ENCODE measurements around the gene GPHA2. TPM values are rescaled to one million over a fixed set of nuclear protein-coding genes. Genes with fewer than 3 reads are reported as not detected.

Gene GPHA2
- total and polyA plus RNA-seq, 10 of the 15 experiments (the other 5 are each of a cell fraction or from before 2014, with no cell fraction given) = not detected

GRCh38 chr11:64916040-64916774, 19.5 kb downstream of the GPHA2 start:
- ChIA-PET POLR2A (interaction anchor here (1.4 to 1.8 kb wide), 2 partner anchors 16 to 51 kb away, joined by 4 to 9 read pairs; no protein-coding TSS in a partner anchor), CTCF (interaction anchor here (0.7 to 1.7 kb wide), 4 partner anchors 68 to 216 kb away, joined by 3 to 6 read pairs (median 3); partner anchors contain the start of gene ZNHIT2), SMC1A (ENCODE audit: uncharacterized antibody, unreplicated experiment) (interaction anchor here (1.7 to 2.5 kb wide), 2 partner anchors 68 to 97 kb away, joined by 4 to 11 read pairs; no protein-coding TSS in a partner anchor), RAD21 (ENCODE audit: unreplicated experiment) (interaction anchor here (1.0 to 1.1 kb wide), 2 partner anchors 22 to 68 kb away, joined by 3 read pairs; no protein-coding TSS in a partner anchor)
- peaks cover 11% of the 10 kb centered on the region for H3K79me2 ChIP-seq (ENCODE audit: control insufficient read depth, insufficient read depth, low read length)
- peak; percentile 51 for ATAC-seq
- no peaks in the 10 kb centered on the region for H4K20me1 ChIP-seq (ENCODE audit: control insufficient read depth, insufficient read depth)
- H3K9me3 ChIP-seq (replicated peaks; ENCODE audit: control insufficient read depth, insufficient read depth, low read length) = no peaks in the 10 kb centered on the region
- peak overlapping the region; percentile 91 for H3K27ac ChIP-seq (ENCODE audit: control insufficient read depth, insufficient read depth)
- H3K27me3 ChIP-seq (replicated peaks in 1 of 2; ENCODE audit: control insufficient read depth in 2 of 2, insufficient read depth in 2 of 2, low read length in 1 of 2) = no peaks in the 10 kb centered on the region
- peak overlapping the region; percentile 94 for H3K4me2 ChIP-seq (ENCODE audit: control insufficient read depth, insufficient read depth)
- in situ Hi-C loops (cut with MboI) (no loop called here), intact Hi-C loops (cut with micrococcal nuclease; ENCODE audit: unreplicated experiment) (loop anchor here (5.0 kb wide), 1 partner anchor 196 kb away; the partner anchor contains the start of gene TM7SF2)
- H3K4me3 ChIP-seq = peak overlapping the region; percentile 86
- no peaks in the 10 kb centered on the region; a peak in 3 of 4 replicates for H3K36me3 ChIP-seq (ENCODE audit: control insufficient read depth in 2 of 2, insufficient read depth in 2 of 2, low read length in 1 of 2)
- H2AFZ ChIP-seq (ENCODE audit: control insufficient read depth, low read depth, low read length) = peak overlapping the region; percentile 60
- 13% methylated on average over 23 of the region's 23 CpGs for WGBS (ENCODE audit: insufficient coverage, insufficient replicate concordance, low lambda C conversion rate, missing lambda C conversion rate)
- H3K4me1 ChIP-seq (ENCODE audit: control insufficient read depth, insufficient read depth, low read length) = peaks cover 6% of the 10 kb centered on the region
- peak; percentile 74 for FAIRE-seq
- DNase-seq (ENCODE audit: low read depth, low spot score) = no peak
- BruUV-seq (replicated peaks) = no TSS peak
- peak overlapping the region; percentile 83 for H3K9ac ChIP-seq (ENCODE audit: control insufficient read depth, insufficient read depth, low read length)
- TF ChIP-seq IKZF2 (IDR thresholded peaks at IDR 0.05) = peak; percentile 53 to 67
- no peak for TF ChIP-seq CHD4 (IDR thresholded peaks at IDR 0.05)
- no peak for TF ChIP-seq SUPT20H (IDR thresholded peaks at IDR 0.05; ENCODE audit: borderline replicate concordance, control insufficient read depth, low read depth, low read length)
- no peak for TF ChIP-seq TCF7 (IDR thresholded peaks at IDR 0.05; ENCODE audit: borderline replicate concordance)
- TF ChIP-seq SMAD1 (IDR thresholded peaks at IDR 0.05; ENCODE audit: low read depth, partially characterized antibody) = no peak
- TF ChIP-seq, protein P1, sequence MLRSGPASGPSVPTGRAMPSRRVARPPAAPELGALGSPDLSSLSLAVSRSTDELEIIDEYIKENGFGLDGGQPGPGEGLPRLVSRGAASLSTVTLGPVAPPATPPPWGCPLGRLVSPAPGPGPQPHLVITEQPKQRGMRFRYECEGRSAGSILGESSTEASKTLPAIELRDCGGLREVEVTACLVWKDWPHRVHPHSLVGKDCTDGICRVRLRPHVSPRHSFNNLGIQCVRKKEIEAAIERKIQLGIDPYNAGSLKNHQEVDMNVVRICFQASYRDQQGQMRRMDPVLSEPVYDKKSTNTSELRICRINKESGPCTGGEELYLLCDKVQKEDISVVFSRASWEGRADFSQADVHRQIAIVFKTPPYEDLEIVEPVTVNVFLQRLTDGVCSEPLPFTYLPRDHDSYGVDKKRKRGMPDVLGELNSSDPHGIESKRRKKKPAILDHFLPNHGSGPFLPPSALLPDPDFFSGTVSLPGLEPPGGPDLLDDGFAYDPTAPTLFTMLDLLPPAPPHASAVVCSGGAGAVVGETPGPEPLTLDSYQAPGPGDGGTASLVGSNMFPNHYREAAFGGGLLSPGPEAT (IDR thresholded peaks at IDR 0.05; ENCODE audit: low read depth) = no peak
- peak; percentile 89 for TF ChIP-seq FOXK2 (IDR thresholded peaks at IDR 0.05)
- TF ChIP-seq, protein P2, sequence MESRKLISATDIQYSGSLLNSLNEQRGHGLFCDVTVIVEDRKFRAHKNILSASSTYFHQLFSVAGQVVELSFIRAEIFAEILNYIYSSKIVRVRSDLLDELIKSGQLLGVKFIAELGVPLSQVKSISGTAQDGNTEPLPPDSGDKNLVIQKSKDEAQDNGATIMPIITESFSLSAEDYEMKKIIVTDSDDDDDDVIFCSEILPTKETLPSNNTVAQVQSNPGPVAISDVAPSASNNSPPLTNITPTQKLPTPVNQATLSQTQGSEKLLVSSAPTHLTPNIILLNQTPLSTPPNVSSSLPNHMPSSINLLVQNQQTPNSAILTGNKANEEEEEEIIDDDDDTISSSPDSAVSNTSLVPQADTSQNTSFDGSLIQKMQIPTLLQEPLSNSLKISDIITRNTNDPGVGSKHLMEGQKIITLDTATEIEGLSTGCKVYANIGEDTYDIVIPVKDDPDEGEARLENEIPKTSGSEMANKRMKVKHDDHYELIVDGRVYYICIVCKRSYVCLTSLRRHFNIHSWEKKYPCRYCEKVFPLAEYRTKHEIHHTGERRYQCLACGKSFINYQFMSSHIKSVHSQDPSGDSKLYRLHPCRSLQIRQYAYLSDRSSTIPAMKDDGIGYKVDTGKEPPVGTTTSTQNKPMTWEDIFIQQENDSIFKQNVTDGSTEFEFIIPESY (IDR thresholded peaks at IDR 0.05) = no peak
- no peak for TF ChIP-seq ZSCAN29 (IDR thresholded peaks at IDR 0.05)
- TF ChIP-seq CBX3 (IDR thresholded peaks at IDR 0.05; ENCODE audit: borderline replicate concordance, low read depth) = no peak
- TF ChIP-seq MEF2A (IDR thresholded peaks at IDR 0.05; ENCODE audit: insufficient read depth, low read depth, low read length) = no peak
- peak; percentile 50; the same call in 1 of the 2 replicates for TF ChIP-seq ZNF687 (IDR thresholded peaks at IDR 0.05)
- TF ChIP-seq, protein P3, sequence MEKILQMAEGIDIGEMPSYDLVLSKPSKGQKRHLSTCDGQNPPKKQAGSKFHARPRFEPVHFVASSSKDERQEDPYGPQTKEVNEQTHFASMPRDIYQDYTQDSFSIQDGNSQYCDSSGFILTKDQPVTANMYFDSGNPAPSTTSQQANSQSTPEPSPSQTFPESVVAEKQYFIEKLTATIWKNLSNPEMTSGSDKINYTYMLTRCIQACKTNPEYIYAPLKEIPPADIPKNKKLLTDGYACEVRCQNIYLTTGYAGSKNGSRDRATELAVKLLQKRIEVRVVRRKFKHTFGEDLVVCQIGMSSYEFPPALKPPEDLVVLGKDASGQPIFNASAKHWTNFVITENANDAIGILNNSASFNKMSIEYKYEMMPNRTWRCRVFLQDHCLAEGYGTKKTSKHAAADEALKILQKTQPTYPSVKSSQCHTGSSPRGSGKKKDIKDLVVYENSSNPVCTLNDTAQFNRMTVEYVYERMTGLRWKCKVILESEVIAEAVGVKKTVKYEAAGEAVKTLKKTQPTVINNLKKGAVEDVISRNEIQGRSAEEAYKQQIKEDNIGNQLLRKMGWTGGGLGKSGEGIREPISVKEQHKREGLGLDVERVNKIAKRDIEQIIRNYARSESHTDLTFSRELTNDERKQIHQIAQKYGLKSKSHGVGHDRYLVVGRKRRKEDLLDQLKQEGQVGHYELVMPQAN (conservative IDR thresholded peaks at IDR 0.05) = no peak; the same call in 1 of the 2 replicates

All from GM12878 (cell line).